Glutamatergic neuron (in vitro differentiated cells): ENCODE measurements around the gene CPEB4. TPM values are rescaled to one million over a fixed set of nuclear protein-coding genes. Genes with fewer than 3 reads are reported as not detected.

Experiments
- DNase-seq: peaks from one replicate; pipeline ENCODE4 v3.0.0; 2022
- H3K27ac Mint-ChIP-seq: one replicate; pipeline ENCODE4 v1.8.0; 2020; ENCODE audit warnings: mild to moderate bottlenecking, mixed read lengths, inconsistent platforms; ENCODE audit not compliant: unreplicated experiment
- H3K27me3 Mint-ChIP-seq: one replicate; pipeline ENCODE4 v1.8.0; 2020; ENCODE audit warnings: mild to moderate bottlenecking, moderate library complexity, mixed read lengths, inconsistent platforms; ENCODE audit not compliant: unreplicated experiment
- H3K36me3 Mint-ChIP-seq: one replicate; pipeline ENCODE4 v1.8.0; 2020; ENCODE audit warnings: mild to moderate bottlenecking, mixed read lengths, inconsistent platforms; ENCODE audit not compliant: unreplicated experiment
- H3K4me1 Mint-ChIP-seq: one replicate; pipeline ENCODE4 v1.8.0; 2020; ENCODE audit warnings: mild to moderate bottlenecking, low read depth, mixed read lengths, inconsistent platforms; ENCODE audit not compliant: unreplicated experiment
- H3K4me3 Mint-ChIP-seq: one replicate; pipeline ENCODE4 v1.8.0; 2020; ENCODE audit warnings: mild to moderate bottlenecking, mixed read lengths, inconsistent platforms; ENCODE audit not compliant: unreplicated experiment
- H3K9me3 Mint-ChIP-seq: one replicate; pipeline ENCODE4 v1.8.0; 2020; ENCODE audit warnings: mild to moderate bottlenecking, moderate library complexity, mixed read lengths, inconsistent platforms; ENCODE audit not compliant: unreplicated experiment
- CTCF ChIP-seq: fragments of 200-600 bp; sonication (generic); IDR thresholded peaks from one replicate; pipeline ENCODE4 v1.5.0; 2021; ENCODE audit not compliant: partially characterized antibody, unreplicated experiment
- total RNA-seq: library from RNA; stranded (reverse); fragmentation: NEBNext Ultra II Directional; extraction: Animal tissue kit (Norgen Biotek cat#: 25700); gene quantifications from one replicate; pipeline ENCODE4 v1.2.1, GENCODE V29; 2021; ENCODE audit not compliant: unreplicated experiment

The CPEB4 gene
- total RNA-seq, 1 donor from 2014 or later, result 104 TPM

- H3K36me3 Mint-ChIP-seq, result no peaks in the 10 kb centered on the region
- H3K27me3 Mint-ChIP-seq, result no peaks in the 10 kb centered on the region
- H3K4me3 Mint-ChIP-seq, result no peak overlapping the region
- DNase-seq, result no peak
- no peak for TF ChIP-seq CTCF
- H3K27ac Mint-ChIP-seq, result no peak overlapping the region
- H3K4me1 Mint-ChIP-seq, result peaks cover 24% of the 10 kb centered on the region
- H3K9me3 Mint-ChIP-seq, result no peaks in the 10 kb centered on the region
Measured at GRCh38 chr5:173904151-173904550, 16.0 kb downstream of the CPEB4 start.

- H3K4me1 Mint-ChIP-seq, result peaks cover 20% of the 10 kb centered on the region
- no peaks in the 10 kb centered on the region for H3K27me3 Mint-ChIP-seq
- no peak for TF ChIP-seq CTCF
- no peak for DNase-seq
- no peaks in the 10 kb centered on the region for H3K9me3 Mint-ChIP-seq
- H3K36me3 Mint-ChIP-seq, result no peaks in the 10 kb centered on the region
- H3K4me3 Mint-ChIP-seq, result no peak overlapping the region
- no peak overlapping the region for H3K27ac Mint-ChIP-seq
Measured at GRCh38 chr5:173907284-173907683, 19.1 kb downstream of the CPEB4 start.

GRCh38 chr5:173907686-173908371 is 19.7 kb downstream of the CPEB4 start:
- no peak for TF ChIP-seq CTCF
- peaks cover 17% of the 10 kb centered on the region for H3K4me1 Mint-ChIP-seq
- no peaks in the 10 kb centered on the region for H3K27me3 Mint-ChIP-seq
- peak overlapping the region; percentile 22 for H3K4me3 Mint-ChIP-seq
- no peaks in the 10 kb centered on the region for H3K36me3 Mint-ChIP-seq
- no peaks in the 10 kb centered on the region for H3K9me3 Mint-ChIP-seq
- no peak for DNase-seq
- no peak overlapping the region for H3K27ac Mint-ChIP-seq

GRCh38 chr5:173909199-173909598 is 21.1 kb downstream of the CPEB4 start:
- H3K4me1 Mint-ChIP-seq, result peaks cover 17% of the 10 kb centered on the region
- no peaks in the 10 kb centered on the region for H3K36me3 Mint-ChIP-seq
- no peak for DNase-seq
- H3K27me3 Mint-ChIP-seq, result no peaks in the 10 kb centered on the region
- no peak for TF ChIP-seq CTCF
- no peaks in the 10 kb centered on the region for H3K9me3 Mint-ChIP-seq
- no peak overlapping the region for H3K4me3 Mint-ChIP-seq
- no peak overlapping the region for H3K27ac Mint-ChIP-seq

- Mint-ChIP-seq H3K4me1 (peaks cover 18% of the 10 kb centered on the region), H3K36me3 (no peaks in the 10 kb centered on the region)
- no peak for TF ChIP-seq CTCF
Measured at GRCh38 chr5:173910215-173910614, 22.1 kb downstream of the CPEB4 start.

More at GRCh38 chr5:173910215-173910614, 22.1 kb downstream of the CPEB4 start:
- DNase-seq, result no peak
- no peaks in the 10 kb centered on the region for H3K27me3 Mint-ChIP-seq
- no peak overlapping the region for H3K4me3 Mint-ChIP-seq
- peaks cover 2% of the 10 kb centered on the region for H3K9me3 Mint-ChIP-seq
- no peak overlapping the region for H3K27ac Mint-ChIP-seq
